ENCODE measurements around the gene TMPRSS3. TPM values are rescaled to one million over a fixed set of nuclear protein-coding genes. Genes with fewer than 3 reads are reported as not detected.

Gene TMPRSS3
- polyA plus RNA-seq, 1 of the 3 experiments (the other 2 are of a cell fraction) = not detected

DNA sequence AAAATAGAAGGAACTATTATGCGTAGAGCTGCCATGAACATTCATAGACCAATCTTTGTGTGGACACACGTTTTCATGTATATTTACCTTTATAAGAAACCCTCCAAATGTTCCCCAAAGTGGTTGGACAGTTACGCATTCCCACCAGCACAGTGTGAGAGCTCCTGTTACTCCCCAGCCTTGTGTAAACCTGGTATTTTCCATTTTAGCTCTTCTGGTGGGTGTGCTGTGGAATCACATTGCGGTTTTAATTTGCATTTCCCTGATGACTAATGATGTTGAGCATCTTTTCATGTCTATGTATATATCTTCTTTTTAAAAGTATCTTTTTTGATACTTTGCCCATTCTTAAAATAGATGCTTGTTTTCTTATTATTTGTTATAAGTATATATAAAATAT, 4.7 kb upstream of the TMPRSS3 start:
- no peak for TF ChIP-seq GATA2 (CRISPR knock-in tag; IDR thresholded peaks at IDR 0.05)
- TF ChIP-seq, protein P1, sequence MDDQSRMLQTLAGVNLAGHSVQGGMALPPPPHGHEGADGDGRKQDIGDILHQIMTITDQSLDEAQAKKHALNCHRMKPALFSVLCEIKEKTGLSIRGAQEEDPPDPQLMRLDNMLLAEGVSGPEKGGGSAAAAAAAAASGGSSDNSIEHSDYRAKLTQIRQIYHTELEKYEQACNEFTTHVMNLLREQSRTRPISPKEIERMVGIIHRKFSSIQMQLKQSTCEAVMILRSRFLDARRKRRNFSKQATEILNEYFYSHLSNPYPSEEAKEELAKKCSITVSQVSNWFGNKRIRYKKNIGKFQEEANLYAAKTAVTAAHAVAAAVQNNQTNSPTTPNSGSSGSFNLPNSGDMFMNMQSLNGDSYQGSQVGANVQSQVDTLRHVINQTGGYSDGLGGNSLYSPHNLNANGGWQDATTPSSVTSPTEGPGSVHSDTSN (IDR thresholded peaks at IDR 0.05) = no peak
- POLR2A ChIA-PET = no interaction called here
- 34% methylated on average over 4 of the region's 4 CpGs for WGBS (ENCODE audit: low lambda C conversion rate)
- Histone ChIP-seq H3K4me2 (no peak overlapping the region), H3F3A (replicated peaks; ENCODE audit: insufficient read depth) (no peaks in the 10 kb centered on the region), H3K27me3 (ENCODE audit: insufficient read depth) (no peaks in the 10 kb centered on the region), H3K9me2 (no peaks in the 10 kb centered on the region), H3K9me3 (no peaks in the 10 kb centered on the region), H3K4me3 (ENCODE audit: low read depth in 2 of 2, low read length in 1 of 2) (no peak overlapping the region), H3K9ac (no peak overlapping the region), H3K27ac (ENCODE audit: low read depth in 2 of 2, low read length in 1 of 2) (no peak overlapping the region), H4K20me1 (ENCODE audit: insufficient read depth) (no peaks in the 10 kb centered on the region), H3K4me1 (ENCODE audit: control insufficient read depth in 1 of 2, insufficient read depth in 2 of 2, low read depth in 1 of 2, low read length in 1 of 2) (no peaks in the 10 kb centered on the region), H3K36me3 (replicated peaks in 1 of 2; ENCODE audit: control insufficient read depth in 1 of 2, insufficient read depth in 2 of 2, low read length in 1 of 2) (no peaks in the 10 kb centered on the region), H3K79me2 (ENCODE audit: insufficient read depth) (no peaks in the 10 kb centered on the region), H2AFZ (ENCODE audit: low read depth) (no peak overlapping the region)
- no peak for DNase-seq
- CTCF ChIA-PET = no interaction called here

- no peaks in the 10 kb centered on the region for H3K9me2 ChIP-seq
- H3K36me3 ChIP-seq (replicated peaks in 1 of 2; ENCODE audit: control insufficient read depth in 1 of 2, insufficient read depth in 2 of 2, low read length in 1 of 2) = no peaks in the 10 kb centered on the region
- H3F3A ChIP-seq (replicated peaks; ENCODE audit: insufficient read depth) = no peaks in the 10 kb centered on the region
- POLR2A ChIA-PET = no interaction called here
- no peak overlapping the region for H3K4me2 ChIP-seq
- H4K20me1 ChIP-seq (ENCODE audit: insufficient read depth) = no peaks in the 10 kb centered on the region
- no peaks in the 10 kb centered on the region for H3K4me1 ChIP-seq (ENCODE audit: control insufficient read depth in 1 of 2, insufficient read depth in 2 of 2, low read depth in 1 of 2, low read length in 1 of 2)
- H3K9me3 ChIP-seq = no peaks in the 10 kb centered on the region
- H3K27me3 ChIP-seq (ENCODE audit: insufficient read depth) = no peaks in the 10 kb centered on the region
- no peak overlapping the region for H3K9ac ChIP-seq
- CTCF ChIA-PET = interaction anchor here (1.1 kb wide), 1 partner anchor 16 kb away, joined by 3 read pairs; no protein-coding TSS in a partner anchor
- H2AFZ ChIP-seq (ENCODE audit: low read depth) = no peak overlapping the region
- WGBS (ENCODE audit: low lambda C conversion rate) = 50% methylated on average over 12 of the region's 12 CpGs
- no peak for TF ChIP-seq SMC3 (IDR thresholded peaks at IDR 0.05; ENCODE audit: low read depth, low read length)
- no peak for TF ChIP-seq TCF12 (IDR thresholded peaks at IDR 0.05)
- no peak for TF ChIP-seq NRF1 (IDR thresholded peaks at IDR 0.05; ENCODE audit: low read depth, low read length)
- TF ChIP-seq, protein P1 (IDR thresholded peaks at IDR 0.05) = no peak
- TF ChIP-seq MAX (IDR thresholded peaks at IDR 0.05; ENCODE audit: low read depth) = no peak
- TF ChIP-seq CHD2 (IDR thresholded peaks at IDR 0.05; ENCODE audit: low read length, partially characterized antibody) = no peak
- TF ChIP-seq, protein P2, sequence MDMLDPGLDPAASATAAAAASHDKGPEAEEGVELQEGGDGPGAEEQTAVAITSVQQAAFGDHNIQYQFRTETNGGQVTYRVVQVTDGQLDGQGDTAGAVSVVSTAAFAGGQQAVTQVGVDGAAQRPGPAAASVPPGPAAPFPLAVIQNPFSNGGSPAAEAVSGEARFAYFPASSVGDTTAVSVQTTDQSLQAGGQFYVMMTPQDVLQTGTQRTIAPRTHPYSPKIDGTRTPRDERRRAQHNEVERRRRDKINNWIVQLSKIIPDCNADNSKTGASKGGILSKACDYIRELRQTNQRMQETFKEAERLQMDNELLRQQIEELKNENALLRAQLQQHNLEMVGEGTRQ (IDR thresholded peaks at IDR 0.05; ENCODE audit: borderline replicate concordance, low read depth, low read length) = no peak
- TF ChIP-seq, protein P3, sequence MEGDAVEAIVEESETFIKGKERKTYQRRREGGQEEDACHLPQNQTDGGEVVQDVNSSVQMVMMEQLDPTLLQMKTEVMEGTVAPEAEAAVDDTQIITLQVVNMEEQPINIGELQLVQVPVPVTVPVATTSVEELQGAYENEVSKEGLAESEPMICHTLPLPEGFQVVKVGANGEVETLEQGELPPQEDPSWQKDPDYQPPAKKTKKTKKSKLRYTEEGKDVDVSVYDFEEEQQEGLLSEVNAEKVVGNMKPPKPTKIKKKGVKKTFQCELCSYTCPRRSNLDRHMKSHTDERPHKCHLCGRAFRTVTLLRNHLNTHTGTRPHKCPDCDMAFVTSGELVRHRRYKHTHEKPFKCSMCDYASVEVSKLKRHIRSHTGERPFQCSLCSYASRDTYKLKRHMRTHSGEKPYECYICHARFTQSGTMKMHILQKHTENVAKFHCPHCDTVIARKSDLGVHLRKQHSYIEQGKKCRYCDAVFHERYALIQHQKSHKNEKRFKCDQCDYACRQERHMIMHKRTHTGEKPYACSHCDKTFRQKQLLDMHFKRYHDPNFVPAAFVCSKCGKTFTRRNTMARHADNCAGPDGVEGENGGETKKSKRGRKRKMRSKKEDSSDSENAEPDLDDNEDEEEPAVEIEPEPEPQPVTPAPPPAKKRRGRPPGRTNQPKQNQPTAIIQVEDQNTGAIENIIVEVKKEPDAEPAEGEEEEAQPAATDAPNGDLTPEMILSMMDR (IDR thresholded peaks at IDR 0.05) = no peak
- no peak overlapping the region for H3K4me3 ChIP-seq (ENCODE audit: low read depth in 2 of 2, low read length in 1 of 2)
- H3K79me2 ChIP-seq (ENCODE audit: insufficient read depth) = no peaks in the 10 kb centered on the region
- H3K27ac ChIP-seq (ENCODE audit: low read depth in 2 of 2, low read length in 1 of 2) = no peak overlapping the region
- no peak for DNase-seq
Observed at GRCh38 chr21:42398436-42399028, 2.7 kb upstream of the TMPRSS3 start.
